NCI-H1105 treated with DMSO at 0.1 percent for 48 hours (cell line): ENCODE measurements around the gene TAC3.
A peak's percentile ranks its signal among the peaks of the same experiment; 100 is the strongest.
"Not testable (repeated sequence)": the region's sequence is repeated elsewhere in the genome, so short reads cannot be mapped to it uniquely, and the experiment has no call there.

Source experiments
- DNase-seq: peaks from one replicate; lab custom pipeline; 2025; lab: John Stamatoyannopoulos, UW

TAC3 gene

DNA sequence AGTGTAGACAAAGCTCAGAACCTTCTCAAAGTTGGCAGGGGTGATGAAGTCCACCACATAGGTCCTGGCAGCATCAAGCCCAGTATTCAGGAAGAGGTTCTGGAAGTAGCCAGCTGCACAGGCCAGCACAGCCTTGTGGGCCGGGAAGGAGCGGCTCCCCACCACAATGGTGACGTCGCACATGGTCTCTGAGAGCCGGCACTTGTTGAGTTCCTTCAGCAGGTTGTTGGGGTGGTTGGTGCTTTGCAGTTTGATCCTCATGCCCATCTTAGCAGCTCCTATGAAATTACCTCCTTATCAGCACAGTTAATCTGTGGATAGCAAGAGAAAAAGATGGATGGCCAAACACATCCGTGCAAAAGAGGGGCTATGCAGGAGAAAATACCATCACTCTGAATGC, 11.7 kb downstream of the TAC3 start:
- no peak for DNase-seq

DNA sequence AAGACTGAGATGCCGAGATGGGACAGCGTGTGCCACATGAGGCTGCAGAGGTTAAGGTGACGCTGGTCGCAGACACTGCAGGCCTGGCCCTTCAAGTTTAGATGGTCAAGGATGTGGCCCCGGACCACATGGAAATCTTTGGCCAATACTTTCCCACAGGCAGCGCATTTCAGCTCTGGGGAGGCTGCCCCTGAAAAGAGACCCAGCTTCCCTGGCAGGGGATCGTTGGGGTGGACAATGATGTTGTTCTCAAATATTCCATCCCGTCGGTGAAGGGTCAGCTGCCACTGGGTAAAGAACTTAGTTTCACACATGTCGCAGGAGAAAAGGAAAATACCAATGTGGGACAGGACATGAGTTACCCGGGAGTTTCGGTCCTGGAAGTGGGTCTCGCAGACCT, 12.9 kb downstream of the TAC3 start:
- DNase-seq = no peak

DNA sequence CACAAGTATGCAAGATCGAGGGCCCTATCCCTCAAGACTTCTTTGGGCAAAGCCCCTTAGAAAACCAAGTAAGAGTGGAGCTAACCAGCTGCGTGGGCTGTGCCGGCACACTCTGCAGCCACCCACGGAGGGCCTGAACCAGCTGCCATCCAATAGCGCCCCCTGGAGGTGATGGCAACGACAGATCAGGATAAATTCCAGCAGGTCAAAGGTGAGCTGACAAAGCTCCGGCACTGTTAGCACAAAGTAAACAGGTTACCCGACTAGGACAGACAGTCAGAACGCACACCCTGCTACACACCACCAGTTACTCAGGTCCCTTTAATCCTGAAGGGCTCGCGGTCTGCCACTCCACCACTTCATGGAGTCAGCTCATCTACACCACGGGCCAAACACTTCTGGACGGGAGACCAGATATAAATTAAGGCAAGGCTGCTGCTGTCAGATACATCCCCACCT, 14.9 kb downstream of the TAC3 start:
- DNase-seq = peak; percentile 8

- DNase-seq = no peak
Observed at GRCh38 chr12:57000393-57000792, 15.9 kb downstream of the TAC3 start.

DNA sequence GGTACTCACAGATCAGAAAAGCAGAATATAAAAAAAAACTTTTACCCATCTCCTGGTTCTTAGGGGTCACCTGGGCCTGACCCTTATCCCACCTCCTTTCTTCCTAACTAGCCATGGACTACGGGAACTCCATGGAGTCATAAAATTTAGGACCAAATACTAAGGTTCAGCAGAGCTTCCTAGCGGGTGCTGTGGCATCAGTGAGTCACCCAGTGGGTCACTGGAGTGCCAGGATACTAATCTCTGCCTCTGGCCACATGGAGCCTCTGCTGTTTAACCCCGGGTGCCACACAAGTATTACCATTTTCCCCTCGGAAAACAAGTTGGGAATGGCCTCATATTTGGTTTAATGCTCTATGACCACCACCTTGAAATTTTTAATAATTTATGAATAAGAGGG, 16.9 kb downstream of the TAC3 start:
- DNase-seq = no peak

- DNase-seq = no peak
Observed at GRCh38 chr12:56998981-56999380, 17.3 kb downstream of the TAC3 start.

DNA sequence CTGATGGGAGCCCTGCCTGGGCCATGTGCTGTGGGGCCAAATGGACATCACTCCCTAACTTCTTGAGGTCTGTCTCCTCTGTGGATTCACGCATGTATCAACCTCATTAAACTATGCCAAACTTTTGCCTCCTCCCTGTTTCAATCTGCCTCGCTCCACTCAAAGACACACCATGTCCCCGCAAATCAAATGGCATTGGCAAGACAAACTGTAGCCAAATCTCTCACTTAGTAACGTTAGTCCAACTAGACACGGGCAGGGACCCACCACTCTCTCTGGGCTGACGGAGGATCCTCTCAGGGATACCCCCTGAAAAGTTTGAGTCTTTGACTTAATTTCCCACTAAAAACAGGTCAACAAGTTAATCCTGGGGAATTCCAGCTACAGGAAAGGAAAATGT, 18.0 kb downstream of the TAC3 start:
- no peak for DNase-seq

DNA sequence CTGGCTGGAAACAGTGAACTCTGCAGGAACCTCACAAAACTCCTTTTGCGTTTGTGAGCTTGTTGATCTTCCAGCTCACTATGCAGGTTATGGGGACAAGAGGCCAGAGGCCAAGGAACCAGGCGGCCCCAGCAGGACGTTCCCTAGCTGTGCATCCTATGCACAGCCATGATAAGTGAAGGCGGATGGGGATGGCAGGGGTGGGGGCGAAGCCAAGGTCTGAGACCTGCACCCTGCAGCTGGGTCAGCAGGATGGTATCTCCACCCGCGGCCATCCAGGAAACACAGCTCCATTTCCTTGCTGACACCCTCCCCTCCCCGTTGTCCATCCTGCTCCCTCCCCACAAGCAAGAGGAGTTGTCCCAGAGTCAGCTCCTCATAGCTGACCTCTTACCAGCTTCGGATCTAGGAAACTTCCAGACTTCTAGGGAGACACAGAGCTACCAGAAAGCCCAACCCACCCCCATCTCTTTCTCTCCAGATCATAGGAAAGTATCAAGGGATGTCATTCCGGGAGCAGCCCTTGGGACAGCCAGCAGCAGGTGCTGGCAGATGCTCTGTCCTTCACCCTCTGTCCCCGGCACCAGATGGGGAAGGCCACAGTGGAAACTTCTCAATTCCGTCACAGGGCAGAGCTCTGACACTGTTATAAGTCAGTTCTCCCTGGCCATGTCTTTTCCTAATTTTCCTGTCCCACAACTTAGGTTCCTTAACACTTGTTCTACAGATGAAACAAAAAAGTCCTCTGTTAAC, 19.4 kb downstream of the TAC3 start:
- no peak for DNase-seq

GRCh38 chr12:56995930-56996496, 20.3 kb downstream of the TAC3 start:
- no peak for DNase-seq

- no peak for DNase-seq
Observed at GRCh38 chr12:56995201-56995929, 21.0 kb downstream of the TAC3 start.

- DNase-seq = no peak
Observed at GRCh38 chr12:56994231-56994746, 22.0 kb downstream of the TAC3 start.

DNA sequence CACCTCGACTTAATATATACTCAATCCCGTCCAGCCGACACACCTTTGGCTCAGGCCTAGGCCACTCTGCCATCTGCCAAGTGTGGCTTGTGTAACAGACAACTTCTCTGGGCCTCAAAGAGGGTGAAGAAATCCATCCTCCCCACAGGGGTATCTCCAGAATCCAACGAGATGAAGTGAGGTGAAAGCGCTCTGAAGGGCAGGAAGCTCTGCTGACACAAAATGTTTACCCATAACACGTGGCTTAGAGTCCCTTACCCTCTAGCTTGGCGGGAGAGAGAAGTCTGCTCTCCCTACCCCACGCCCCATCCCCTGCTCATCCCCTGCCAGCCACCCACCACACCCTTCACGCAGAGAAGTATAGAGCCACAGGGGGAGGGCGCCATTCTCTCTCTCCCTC, 23.0 kb downstream of the TAC3 start:
- no peak for DNase-seq

GRCh38 chr12:56991319-56992246, 24.7 kb downstream of the TAC3 start:
- DNase-seq = no peak

GRCh38 chr12:56990648-56991318, 25.5 kb downstream of the TAC3 start:
- DNase-seq = no peak

- DNase-seq = no peak
Observed at GRCh38 chr12:56989861-56990610, 26.3 kb downstream of the TAC3 start.

- DNase-seq = no peak
Observed at GRCh38 chr12:56988207-56988739, 28.1 kb downstream of the TAC3 start.

DNA sequence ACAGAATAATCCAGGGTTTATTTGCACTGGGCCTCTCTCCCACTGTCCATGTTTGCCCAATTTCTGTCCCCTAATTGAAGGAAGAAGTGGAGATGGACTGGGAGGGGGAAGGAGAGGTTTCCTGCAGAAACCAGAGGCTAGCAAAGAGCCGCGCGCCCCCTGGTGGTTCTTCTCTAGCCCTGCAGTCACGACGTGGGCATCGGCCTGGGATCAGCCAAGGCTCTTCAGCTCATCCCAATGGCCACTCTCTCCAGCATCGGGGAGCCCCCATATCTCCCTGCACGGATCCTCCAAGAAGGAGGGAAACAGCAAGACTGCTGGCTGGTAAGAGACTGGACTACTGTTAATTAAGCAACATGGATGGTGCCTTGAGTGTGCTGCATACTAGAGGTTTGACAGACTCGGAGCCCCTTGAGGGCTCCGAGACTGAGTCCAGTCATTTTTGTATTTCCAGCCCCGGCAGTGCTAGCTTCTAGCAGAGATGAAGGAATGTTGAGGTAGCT, 28.7 kb downstream of the TAC3 start:
- peak; percentile 58 for DNase-seq

GRCh38 chr12:56987011-56987410, 29.3 kb downstream of the TAC3 start:
- no peak for DNase-seq

DNA sequence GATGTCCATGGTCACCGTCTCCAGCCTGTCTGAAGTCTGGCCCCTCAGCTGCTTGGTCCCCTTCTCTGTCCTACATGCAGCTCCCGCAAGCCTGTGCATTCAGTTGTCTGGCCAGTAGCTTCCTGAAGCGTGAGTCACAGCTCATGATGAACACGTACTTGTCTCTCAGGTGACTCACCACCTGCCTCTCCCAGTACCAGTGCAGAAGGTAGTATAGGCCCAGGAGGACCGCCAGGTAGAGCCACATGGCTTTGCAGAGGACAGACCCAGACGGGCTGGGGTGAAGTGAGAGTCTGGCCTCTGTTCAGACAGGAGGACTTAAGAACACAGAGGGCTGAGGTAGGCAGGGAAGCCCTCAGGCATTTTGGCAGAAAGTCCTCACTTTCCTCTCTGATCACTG, 30.6 kb downstream of the TAC3 start:
- not testable (repeated sequence) for DNase-seq

GRCh38 chr12:56983386-56983785, 32.9 kb downstream of the TAC3 start:
- no peak for DNase-seq
